CMK (cell line): ENCODE data around the gene PDGFA.

Experiments used
- DNase-seq: peaks from one replicate; pipeline ENCODE4 v3.0.0-alpha.2; 2010; ENCODE audit warnings: low read depth

PDGFA gene

DNA sequence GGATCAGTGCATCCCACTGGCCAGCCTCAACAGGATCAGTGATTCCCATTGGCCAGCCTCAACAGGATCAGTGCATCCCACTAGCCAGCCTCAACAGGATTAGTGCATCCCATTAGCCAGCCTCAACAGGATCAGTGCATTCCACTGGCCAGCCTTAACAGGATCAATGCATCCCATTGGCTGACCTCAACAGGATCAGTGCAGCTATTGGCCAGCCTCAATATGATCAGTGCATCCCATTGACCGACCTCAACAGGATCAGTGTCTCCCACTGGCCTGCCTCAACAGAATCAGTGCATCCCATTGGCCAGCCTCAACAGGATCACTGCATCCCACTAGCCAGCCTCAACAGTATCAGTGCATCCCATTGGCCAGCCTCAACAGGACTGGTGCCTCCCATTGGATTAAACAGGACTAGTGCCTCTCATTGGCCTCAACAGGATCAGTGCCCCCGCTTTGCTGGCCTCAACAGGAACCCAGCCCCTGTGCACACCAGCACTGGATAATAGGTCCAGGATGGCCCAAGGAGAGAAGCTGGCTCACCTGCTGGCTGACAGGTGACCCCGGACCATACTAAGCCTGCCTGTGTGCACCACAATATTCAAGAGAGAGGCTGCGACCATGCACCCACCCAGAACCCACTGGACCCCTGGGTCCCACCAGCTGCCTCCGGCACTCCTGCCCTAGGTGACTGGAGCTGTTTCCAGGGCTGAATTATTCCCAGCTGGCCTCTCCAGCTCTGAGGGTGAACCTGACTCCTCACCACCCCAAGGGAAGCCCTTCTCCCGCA is 59.9 kb downstream of the PDGFA start:
- no peak for DNase-seq

DNA sequence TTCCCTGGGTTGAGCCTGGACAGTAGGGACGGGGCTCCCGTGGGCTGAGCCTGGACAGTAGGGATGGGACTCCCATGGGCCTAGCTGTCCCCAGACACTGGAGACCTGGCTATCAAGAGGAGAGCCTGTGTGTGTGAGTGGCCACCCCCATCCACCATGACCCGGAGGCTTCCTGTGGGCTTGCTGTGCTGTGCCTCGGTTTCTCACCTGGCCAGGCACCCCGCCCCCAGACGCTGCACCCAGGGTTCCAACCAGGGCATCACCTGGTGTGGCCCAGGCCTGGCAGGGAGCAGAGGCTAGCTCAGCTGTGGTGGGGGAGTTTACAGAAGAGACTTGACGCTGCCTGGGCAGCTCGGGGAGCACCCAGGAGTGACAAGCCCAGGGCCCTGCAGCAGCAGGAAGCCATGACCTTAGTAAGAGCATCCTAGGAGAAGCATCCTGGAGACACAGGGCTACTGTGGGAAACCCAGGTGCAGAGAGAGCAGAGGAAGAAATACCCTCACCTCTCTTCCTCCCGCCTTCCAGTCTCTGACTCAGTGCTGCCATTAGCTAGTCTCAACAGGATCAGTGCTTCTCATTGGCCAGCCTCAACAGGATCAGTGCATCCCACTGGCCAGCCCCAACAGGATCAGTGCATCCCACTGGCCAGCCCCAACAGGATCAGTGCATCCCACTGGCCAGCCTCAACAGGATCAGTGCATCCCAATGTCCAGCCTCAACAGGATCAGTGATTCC is 61.0 kb downstream of the PDGFA start:
- DNase-seq, result no peak

DNA sequence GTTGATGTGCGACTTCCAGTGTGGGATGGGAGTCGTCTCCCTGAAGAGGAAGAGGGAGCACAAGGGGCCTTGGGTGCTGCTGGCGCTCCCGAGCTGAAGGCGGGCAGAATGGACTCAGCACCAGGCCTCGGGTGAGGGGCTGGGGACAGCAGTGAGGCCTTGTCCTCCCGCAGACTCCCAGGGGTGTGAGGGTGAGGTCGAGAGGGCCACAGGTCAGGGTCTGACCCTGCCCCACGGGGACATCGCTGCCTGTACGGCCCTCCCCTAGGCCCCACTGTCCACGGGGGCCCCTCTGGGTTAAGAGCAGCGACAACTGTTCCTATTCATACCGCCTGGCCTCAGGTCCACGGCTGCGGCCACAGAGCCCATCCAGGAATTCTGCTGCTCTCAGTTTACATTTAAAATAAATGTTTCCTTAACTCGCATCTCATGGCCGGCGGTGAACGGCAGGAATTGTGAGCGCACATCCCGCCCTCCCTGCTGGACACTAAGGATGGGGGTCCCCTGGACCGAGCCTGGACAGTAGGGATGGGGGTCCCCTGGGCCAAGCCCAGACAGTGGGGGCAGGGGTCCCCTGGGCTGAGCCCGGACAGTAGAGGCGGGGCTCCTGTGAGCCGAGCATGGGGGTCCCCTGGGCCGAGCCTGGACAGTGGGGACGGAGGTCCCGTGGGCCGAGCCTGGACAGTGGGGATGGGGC is 61.7 kb downstream of the PDGFA start:
- DNase-seq, result no peak

DNA sequence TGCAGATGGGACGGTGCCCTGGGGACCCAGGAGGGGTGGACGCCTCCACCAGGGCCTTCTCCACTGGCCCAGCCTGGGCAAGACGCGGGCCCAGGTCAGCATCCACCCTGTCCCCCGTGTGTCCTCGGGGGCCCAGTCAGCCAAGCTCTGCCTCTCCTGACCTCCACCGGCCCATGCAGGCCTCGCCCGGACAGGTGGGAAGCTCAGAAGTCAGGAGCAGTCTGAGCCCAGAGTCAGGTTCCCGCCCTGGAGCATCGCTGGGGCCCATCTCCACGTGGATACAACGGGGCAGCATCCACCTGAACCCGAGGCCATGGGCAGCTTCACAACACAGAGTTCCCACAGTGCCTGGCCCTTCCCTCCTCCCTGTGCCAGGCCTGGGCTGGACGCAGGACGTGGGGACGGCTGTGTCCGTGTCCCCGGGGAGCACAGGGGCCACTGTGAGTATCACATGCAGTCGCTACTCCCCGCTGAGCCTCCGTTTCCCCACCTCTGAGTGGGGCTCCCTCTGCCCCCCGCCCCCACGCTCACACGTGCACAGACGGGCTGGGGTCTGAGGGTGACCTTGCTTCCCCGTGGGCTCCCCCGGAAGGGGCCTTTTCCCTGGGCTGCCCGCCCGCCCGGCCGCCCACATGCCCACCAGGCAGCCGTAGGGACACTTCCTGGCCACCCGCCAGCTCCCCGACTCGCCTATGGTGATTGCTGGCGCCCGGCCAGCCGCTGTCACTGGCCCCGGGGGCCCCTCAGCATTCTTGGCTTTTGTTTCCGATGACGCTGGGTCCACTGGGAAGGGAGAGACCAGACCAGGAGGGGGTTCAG is 64.3 kb downstream of the PDGFA start:
- DNase-seq, result no peak

DNA sequence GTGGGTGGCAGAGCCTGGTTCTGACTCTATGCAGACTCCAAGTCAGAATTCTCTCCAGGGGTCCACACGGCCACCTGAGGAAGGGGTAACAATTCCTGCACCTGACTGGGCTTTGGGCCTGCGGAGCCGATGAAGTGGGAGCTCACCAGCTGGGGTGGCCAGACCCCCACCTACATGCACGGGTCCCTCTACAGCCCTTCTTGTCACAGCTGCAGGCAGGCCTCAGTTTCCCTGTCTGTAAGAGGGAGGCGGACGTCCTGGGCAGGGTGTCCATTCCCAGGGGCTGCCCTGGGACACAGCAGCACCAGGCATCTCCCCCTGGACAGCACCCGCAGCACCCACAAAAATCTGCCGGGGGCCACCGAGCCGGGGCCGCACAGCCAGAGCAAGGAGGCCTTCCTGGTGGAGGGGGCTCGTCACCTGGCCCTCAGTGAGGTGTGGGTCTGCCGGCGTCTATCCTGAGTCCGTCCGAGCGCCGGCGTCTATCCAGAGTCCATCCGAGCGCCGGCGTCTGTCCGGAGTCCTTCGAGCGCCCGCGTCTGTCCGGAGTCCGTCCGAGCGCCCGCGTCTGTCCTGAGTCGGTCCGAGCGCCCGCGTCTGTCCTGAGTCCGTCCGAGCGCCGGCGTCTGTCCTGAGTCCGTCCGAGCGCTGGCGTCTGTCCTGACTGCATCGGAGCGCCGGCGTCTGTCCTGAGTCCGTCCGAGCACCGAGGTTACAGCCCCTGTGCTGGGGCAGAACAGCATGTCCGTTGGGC is 65.1 kb downstream of the PDGFA start:
- no peak for DNase-seq

DNA sequence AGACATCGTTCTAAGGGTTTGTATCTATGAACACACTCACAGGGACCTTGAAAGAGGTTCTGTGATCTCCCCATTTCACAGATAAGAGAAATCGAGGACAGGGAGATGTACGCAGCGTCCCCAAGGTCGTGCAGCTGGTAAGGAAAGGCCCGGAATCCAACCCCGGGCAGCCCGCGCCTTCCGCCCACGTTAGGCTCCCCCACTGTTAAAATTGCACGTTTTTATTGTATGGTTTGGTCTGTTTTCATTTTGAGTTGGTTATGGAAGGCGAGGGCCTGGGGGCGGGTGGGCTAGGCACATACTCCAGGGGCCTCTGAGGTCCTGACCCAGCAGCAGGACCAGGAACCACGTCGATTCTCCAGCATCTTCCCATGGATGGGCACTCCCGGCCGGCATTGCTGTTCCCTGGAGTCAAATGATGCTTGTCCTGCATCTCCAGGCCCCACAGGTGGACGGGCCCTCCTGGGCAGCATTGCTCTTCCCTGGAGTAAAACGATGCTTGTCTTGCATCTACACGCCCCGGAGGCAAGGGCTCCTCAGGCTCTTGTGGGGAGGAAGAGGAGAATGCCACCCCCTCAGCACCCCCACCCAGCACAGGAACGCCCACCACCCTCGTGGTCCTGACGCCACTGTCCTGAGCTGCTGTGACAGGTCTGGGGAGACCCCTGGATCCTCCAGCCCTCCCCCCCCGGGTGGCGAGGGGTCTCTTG is 65.9 kb downstream of the PDGFA start:
- DNase-seq, result no peak

DNA sequence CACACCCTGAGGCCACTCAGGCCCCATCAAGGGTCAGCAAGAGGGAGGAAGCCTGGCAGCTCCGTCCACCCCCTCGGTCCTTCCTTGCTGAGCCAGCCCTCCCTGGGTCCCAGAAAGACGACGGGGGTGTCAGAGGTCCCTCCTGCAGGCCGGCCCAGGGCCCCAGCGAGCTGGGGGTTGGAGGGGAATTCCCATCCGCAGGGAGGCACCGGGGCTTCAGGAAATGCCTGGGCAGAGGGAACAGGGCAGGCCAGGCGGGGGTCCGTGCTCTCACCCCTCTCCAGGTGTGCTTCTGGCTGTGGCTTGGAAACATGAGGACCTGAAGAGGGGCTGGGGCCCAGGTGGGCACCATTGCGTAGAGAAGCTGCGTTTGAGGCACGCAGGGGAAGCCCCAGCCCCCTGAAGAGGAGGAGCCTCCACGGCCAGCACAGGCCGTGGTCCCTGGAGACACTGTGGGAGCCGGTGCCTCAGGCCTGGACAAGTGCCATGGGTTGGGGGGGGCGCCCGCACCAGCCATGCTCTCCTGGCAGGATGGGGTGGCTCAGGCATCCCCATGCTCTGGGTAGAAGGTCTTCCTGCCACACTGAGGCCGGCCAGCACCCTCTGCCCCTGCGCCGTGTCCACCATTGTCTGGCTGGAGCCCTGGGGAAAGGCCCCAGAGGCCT is 66.7 kb downstream of the PDGFA start:
- no peak for DNase-seq

DNA sequence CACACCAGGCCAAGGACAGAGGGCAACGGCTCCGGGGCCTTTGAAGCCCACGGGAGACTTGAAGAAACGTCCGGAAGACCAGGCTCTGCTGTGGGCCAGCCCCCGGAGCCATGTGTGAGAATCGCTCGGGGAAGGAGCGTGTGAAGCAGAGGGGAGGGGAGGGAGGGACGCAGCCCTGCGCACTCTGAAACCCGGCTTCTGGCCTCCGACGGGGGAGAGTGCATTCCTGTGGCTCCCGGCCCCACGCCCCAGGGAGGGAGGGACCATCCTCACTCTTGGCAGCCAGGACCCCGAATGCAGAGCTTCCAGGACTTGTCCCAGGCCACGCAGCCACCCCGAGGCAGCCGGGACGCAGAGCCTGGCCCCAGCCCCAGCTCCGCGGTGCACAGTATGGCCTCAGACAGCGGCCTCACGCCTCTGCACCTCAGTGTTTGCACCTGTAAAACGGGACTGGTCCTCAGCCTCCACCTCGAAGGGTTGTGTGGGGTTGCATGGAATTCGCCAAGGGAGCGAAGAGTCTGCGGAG is 67.4 kb downstream of the PDGFA start:
- DNase-seq, result no peak

DNA sequence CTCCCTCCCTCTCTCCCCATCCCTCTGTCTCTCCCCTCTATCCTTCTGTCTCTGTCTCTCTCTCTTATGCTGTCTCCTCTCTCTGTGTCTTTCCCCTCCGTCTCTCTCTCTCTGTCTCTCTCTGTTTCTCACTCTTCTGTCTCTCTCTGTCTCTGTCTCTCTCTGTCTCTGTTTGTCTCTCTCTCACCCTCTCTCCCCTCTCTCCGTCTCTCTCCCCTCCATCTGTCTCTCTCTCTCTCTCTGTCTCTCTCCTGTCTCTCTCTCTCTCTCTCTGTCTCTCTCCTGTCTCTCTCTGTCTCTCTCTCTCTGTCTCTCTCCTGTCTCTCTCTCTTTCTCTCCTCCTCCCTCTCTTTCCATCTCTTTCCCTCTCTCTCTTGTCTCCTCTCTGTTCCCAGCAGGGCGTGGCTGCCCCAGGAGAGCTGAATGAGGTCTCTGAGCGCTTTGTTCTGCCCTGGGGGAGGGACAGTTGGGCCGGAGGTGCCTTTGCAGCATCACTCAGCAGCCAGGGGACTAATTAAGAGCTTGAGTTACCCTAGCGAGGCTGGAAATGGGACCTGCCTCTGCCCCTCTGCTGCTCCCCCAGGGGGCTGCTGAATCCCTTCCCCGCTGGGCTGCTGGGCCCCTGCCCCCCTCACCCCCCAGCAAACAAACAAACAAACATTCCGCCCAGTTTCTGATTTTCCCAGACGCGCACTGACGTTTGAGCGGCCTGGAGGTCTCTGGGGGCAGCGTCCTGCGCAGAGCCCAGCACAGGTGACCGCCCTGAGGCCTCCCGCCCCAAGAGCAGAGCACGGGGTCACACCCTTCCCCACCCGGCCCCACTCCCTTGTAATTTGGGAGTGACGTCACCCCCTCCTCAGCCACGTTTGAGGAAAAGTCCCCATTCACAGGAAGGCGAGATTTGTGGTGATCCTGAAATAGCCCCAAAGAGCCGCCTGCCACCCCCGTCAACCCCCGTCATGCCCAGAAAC is 68.1 kb downstream of the PDGFA start:
- DNase-seq, result no peak

DNA sequence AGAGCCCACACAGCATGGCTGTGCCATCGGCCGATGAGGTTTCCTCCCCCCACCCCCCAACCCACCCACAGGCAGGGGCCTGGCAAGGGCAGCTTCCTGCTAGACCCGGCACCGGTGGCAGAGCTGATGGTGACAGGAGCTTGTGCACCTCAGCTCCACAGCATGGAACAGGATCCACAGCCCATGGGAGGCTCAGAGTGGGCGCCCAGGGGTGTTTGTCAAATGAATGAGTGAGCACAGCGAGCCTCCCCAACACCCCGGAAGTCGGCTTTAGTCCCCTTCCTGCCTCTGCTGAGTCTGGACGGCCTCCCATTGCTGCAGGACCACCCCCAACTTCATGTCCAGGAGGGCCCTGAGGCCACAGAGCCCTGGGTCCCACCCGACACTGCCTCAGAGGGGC is 68.9 kb downstream of the PDGFA start:
- DNase-seq, result no peak

DNA sequence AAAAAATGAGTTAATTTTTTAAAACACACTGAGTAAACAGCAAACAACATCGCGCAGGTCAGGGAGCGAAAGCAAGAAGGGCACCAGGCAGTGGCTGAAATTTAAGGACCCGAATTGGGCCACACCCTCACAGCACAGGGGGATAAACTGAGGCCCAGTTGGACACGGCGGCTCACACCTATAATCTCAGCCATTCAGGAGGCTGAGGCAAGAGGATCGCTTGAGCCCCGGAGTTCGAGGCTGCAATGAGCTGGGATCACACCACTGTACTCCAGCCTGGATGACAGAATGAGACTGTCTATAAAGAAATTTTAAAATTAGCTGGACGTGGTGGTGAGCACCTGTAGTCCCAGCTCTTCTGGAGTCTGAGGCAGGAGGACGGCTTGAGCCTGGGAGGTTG is 69.6 kb downstream of the PDGFA start:
- DNase-seq, result no peak

DNA sequence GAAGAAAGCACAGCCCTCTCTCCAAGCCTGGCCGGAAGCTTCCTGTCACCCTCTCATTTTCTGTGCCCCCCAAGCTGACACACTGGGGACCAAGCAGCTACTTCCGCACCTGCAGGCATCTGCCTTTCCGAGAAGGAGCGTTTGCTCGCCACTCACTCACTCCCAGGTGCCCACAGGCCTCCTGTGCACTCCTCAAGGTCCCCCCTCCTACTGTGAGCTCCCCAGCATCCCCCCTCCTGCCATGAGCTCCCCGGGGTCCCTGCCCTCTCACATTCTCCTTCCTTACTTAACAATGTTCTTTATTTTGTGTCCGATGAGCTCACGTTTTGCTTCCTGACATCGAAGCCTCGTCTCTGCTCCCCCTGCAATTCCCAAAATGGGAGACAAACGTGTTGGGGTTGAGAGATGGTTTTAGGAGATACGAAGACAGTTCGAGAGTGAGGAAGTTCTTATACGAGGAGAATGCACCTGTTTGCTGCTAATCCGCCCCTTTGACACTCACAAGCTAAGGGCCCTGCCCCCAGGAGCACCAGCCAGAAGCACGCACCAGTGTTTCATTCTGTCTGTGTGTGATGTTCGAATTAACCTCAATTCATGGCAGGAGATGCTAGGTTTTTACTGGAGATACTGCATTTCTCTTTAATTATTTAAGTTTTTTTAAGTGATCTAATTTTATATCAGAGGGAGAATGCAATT is 70.2 kb downstream of the PDGFA start:
- no peak for DNase-seq

DNA sequence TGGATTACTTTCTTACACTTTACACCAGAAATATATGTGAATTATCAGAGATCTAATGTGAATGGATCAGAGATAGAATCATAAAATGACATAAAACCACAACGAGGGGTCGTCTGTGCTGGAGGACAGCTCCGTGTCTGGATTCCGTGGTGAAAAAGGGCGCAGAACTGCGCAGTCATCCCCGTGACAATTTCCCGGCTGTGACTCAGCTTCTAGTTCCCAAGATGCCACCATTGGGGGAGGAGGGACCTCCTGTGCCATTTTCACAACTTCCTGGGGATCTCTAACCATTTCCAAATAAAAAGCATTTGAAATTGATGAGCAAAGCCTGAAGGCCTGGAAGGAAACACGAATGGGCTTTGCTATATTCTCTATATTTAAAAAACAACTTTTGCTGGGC is 72.1 kb downstream of the PDGFA start:
- DNase-seq, result no peak
